Measurements from ENCODE around the gene MSANTD7. TPM values are rescaled to one million over a fixed set of nuclear protein-coding genes. Genes with fewer than 3 reads are reported as not detected.

Gene MSANTD7
- total and polyA plus RNA-seq, 2 of the 13 experiments (the other 11 are each of a cell fraction or from before 2014, with no cell fraction given) = 3.7 to 16.7 TPM

- TF ChIP-seq MNT (IDR thresholded peaks at IDR 0.05) (no peak), PHF20 (CRISPR knock-in tag; IDR thresholded peaks at IDR 0.05) (peak; percentile 79), ZBTB44 (CRISPR knock-in tag; IDR thresholded peaks at IDR 0.05) (no peak), ZNF318 (CRISPR knock-in tag; IDR thresholded peaks at IDR 0.05) (no peak), ZNF337 (CRISPR knock-in tag; IDR thresholded peaks at IDR 0.05; ENCODE audit: borderline replicate concordance, low read depth) (0 out of 2 replicates have a peak, but pooled peaks have one; percentile 59), MAZ (IDR thresholded peaks at IDR 0.05; ENCODE audit: borderline replicate concordance, low read depth, low read length) (peak; percentile 39; the same call in 1 of the 2 replicates), MAZ (CRISPR knock-in tag; IDR thresholded peaks at IDR 0.05; ENCODE audit: low read depth) (peak; percentile 76; the same call in 1 of the 2 replicates), BATF2 (CRISPR knock-in tag; IDR thresholded peaks at IDR 0.05) (peak; percentile 82; the same call in 1 of the 2 replicates), ZNF274 (CRISPR knock-in tag; IDR thresholded peaks at IDR 0.05) (peak; percentile 82; the same call in 1 of the 2 replicates), U2AF1 (optimal IDR thresholded peaks at IDR 0.05; ENCODE audit: low read depth, low read length) (no peak), ZNF780A (CRISPR knock-in tag; IDR thresholded peaks at IDR 0.05) (peak; percentile 77; the same call in 1 of the 2 replicates), ZNF644 (CRISPR knock-in tag; IDR thresholded peaks at IDR 0.05; ENCODE audit: low read depth) (no peak), ZNF878 (CRISPR knock-in tag; IDR thresholded peaks at IDR 0.05) (no peak), ZNF3 (CRISPR knock-in tag; IDR thresholded peaks at IDR 0.05) (no peak), GATAD2A (CRISPR knock-in tag; IDR thresholded peaks at IDR 0.05) (no peak; the same call in 1 of the 2 replicates), NCOR1 (IDR thresholded peaks at IDR 0.05; ENCODE audit: borderline replicate concordance, low read length) (no peak), ZNF589 (CRISPR knock-in tag; conservative IDR thresholded peaks at IDR 0.05) (0 out of 2 replicates have a peak, but pooled peaks have one; percentile 73)
These were observed at the start of gene MSANTD7, which contains the start of the genes CDNF and HSPA14 (continued) for GRCh38 chr10:14837757-14838581.
